GM19395 (cell line): Measurements from ENCODE around the gene HSP90B1.

ENCODE experiments used
- ATAC-seq: cut with Tn5 transposase; IDR thresholded peaks from one replicate; pipeline ENCODE4 v1.9.1; 2021; ENCODE audit warnings: mild to moderate bottlenecking, moderate library complexity; ENCODE audit not compliant: unreplicated experiment

The HSP90B1 gene

GRCh38 chr12:103930034-103930786, at the start of gene HSP90B1:
TSS of gene HSP90B1 (plus strand) at chr12:103930410. CDS start at chr12:103930516, 106 bp downstream.
- peak; percentile 60 for ATAC-seq

- no peak for ATAC-seq
Measured at GRCh38 chr12:103881261-103881660, 48.9 kb upstream of the HSP90B1 start.

GRCh38 chr12:103882861-103883596, 47.2 kb upstream of the HSP90B1 start:
- no peak for ATAC-seq

- no peak for ATAC-seq
Measured at GRCh38 chr12:103883908-103884307, 46.3 kb upstream of the HSP90B1 start.

- no peak for ATAC-seq
Measured at GRCh38 chr12:103884316-103884715, 45.9 kb upstream of the HSP90B1 start.

- ATAC-seq, result no peak
Measured at GRCh38 chr12:103886195-103886797, 43.9 kb upstream of the HSP90B1 start.

GRCh38 chr12:103887738-103888137, 42.5 kb upstream of the HSP90B1 start:
- ATAC-seq, result no peak

GRCh38 chr12:103897316-103897715, 32.9 kb upstream of the HSP90B1 start:
- no peak for ATAC-seq

- no peak for ATAC-seq
Measured at GRCh38 chr12:103901518-103902173, 28.6 kb upstream of the HSP90B1 start.

GRCh38 chr12:103903993-103904392, 26.2 kb upstream of the HSP90B1 start:
- no peak for ATAC-seq

- no peak for ATAC-seq
Measured at GRCh38 chr12:103905730-103906349, 24.4 kb upstream of the HSP90B1 start.

- no peak for ATAC-seq
Measured at GRCh38 chr12:103908246-103908541, 22.0 kb upstream of the HSP90B1 start.

- no peak for ATAC-seq
Measured at GRCh38 chr12:103908877-103909276, 21.3 kb upstream of the HSP90B1 start.

- ATAC-seq, result no peak
Measured at GRCh38 chr12:103909811-103910210, 20.4 kb upstream of the HSP90B1 start.

GRCh38 chr12:103912069-103912468, 18.1 kb upstream of the HSP90B1 start:
- no peak for ATAC-seq

GRCh38 chr12:103913100-103913499, 17.1 kb upstream of the HSP90B1 start:
- ATAC-seq, result no peak

- no peak for ATAC-seq
Measured at GRCh38 chr12:103915306-103915705, 14.9 kb upstream of the HSP90B1 start.

- ATAC-seq, result no peak
Measured at GRCh38 chr12:103917873-103918272, 12.3 kb upstream of the HSP90B1 start.

GRCh38 chr12:103924761-103925641, 5.2 kb upstream of the HSP90B1 start:
- ATAC-seq, result peak; percentile 51

GRCh38 chr12:103928682-103929045, 1.5 kb upstream of the HSP90B1 start:
- ATAC-seq, result peak; percentile 25
